ENCODE measurements around the gene AGXT. TPM values are rescaled to one million over a fixed set of nuclear protein-coding genes. Genes with fewer than 3 reads are reported as not detected.

AGXT gene
- total and polyA plus RNA-seq, 2 of the 8 experiments (the other 6 are each of a cell fraction or from before 2014, with no cell fraction given), result 0.03 TPM; not detected in 1

DNA sequence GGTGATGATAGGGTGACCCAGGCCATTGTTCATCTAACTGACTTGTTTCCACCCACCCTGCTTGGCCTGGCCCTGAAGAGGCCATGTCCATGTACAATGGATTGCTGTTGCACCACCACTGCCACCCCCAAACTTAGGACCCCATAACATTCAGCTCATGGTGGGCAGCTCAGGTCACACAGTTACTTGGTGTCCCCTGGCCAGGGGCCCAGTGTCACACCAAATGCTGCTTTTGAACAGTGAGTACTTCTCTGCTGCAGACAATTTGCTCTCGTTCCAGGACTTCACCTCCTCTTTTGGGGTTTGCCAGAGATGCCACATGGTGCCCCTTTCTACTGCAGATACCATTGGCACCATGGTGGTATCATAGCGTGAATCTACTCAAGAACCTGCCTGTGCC, 15.6 kb downstream of the AGXT start (continued):
- TF ChIP-seq, protein P1, sequence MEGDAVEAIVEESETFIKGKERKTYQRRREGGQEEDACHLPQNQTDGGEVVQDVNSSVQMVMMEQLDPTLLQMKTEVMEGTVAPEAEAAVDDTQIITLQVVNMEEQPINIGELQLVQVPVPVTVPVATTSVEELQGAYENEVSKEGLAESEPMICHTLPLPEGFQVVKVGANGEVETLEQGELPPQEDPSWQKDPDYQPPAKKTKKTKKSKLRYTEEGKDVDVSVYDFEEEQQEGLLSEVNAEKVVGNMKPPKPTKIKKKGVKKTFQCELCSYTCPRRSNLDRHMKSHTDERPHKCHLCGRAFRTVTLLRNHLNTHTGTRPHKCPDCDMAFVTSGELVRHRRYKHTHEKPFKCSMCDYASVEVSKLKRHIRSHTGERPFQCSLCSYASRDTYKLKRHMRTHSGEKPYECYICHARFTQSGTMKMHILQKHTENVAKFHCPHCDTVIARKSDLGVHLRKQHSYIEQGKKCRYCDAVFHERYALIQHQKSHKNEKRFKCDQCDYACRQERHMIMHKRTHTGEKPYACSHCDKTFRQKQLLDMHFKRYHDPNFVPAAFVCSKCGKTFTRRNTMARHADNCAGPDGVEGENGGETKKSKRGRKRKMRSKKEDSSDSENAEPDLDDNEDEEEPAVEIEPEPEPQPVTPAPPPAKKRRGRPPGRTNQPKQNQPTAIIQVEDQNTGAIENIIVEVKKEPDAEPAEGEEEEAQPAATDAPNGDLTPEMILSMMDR (IDR thresholded peaks at IDR 0.05; ENCODE audit: control extremely low read depth in 1 of 3, insufficient read depth in 1 of 3, low read depth in 1 of 3, low read length in 3 of 3), result no peak
- TF ChIP-seq SIN3A (conservative IDR thresholded peaks at IDR 0.05 in 1 of 2, IDR thresholded peaks at IDR 0.05 in 1 of 2; ENCODE audit: low read depth in 1 of 2, low read length in 2 of 2), result no peak
- no peak for TF ChIP-seq SIX5 (IDR thresholded peaks at IDR 0.05; ENCODE audit: low read depth, low read length)

All from H1 (cell line).